IMR-90 (cell line): ENCODE measurements around the gene DLAT. TPM values are rescaled to one million over a fixed set of nuclear protein-coding genes. Genes with fewer than 3 reads are reported as not detected.
A peak's percentile ranks its signal among the peaks of the same experiment; 100 is the strongest.

ENCODE experiments used
- ATAC-seq: fragments of 200-7000 bp; cut with Tn5 transposase; 2 replicates; pipeline ENCODE4 v1.9.1; 2020; ENCODE audit warnings: low read depth, mild to moderate bottlenecking, moderate library complexity
- BruUV-seq: library from RNA; stranded (reverse); fragments of 400-500 nt; replicated peaks from 2 replicates; lab custom pipeline; 2021; lab: Mats Ljungman, UMichigan
- CTCF ChIA-PET: fragments of 300-600 bp; formaldehyde crosslinking; extraction: SDS; loops from one replicate; lab custom pipeline; 2021; ENCODE audit warnings: antibody characterized with exemption; lab: Yijun Ruan, JAX
- POLR2A ChIA-PET: fragments of 300-600 bp; sonication (Branson Sonifier 250); formaldehyde crosslinking; loops from one replicate; lab custom pipeline; 2022; ENCODE audit warnings: antibody characterized with exemption; ENCODE audit not compliant: unreplicated experiment; lab: Charles Lee
- DNase-seq: peaks from one replicate; pipeline ENCODE4 v3.0.0; 2013
- H2AFZ ChIP-seq: replicated peaks from 2 replicates; pipeline ENCODE3; 2013; ENCODE audit warnings: low read length, mild to moderate bottlenecking; ENCODE audit not compliant: poor library complexity
- H2AK5ac ChIP-seq: 2 replicates; pipeline ENCODE4 v1.6.1; 2013; ENCODE audit warnings: low read depth, low read length, inconsistent platforms
- H2AK9ac ChIP-seq: replicated peaks from 2 replicates; pipeline ENCODE3; 2013; ENCODE audit warnings: mild to moderate bottlenecking, low read depth, low read length, moderate library complexity; ENCODE audit not compliant: poor library complexity
- H2BK120ac ChIP-seq: 2 replicates; pipeline ENCODE4 v1.6.1; 2013; ENCODE audit warnings: low read depth, low read length, inconsistent platforms
- H2BK15ac ChIP-seq: 3 replicates; pipeline ENCODE4 v1.6.1; 2013; ENCODE audit warnings: low read depth, low read length, inconsistent platforms
- H2BK20ac ChIP-seq: 2 replicates; pipeline ENCODE4 v1.6.1; 2013; ENCODE audit warnings: low read depth, mild to moderate bottlenecking, inconsistent platforms, low read length, moderate library complexity
- H2BK5ac ChIP-seq: 2 replicates; pipeline ENCODE4 v1.6.1; 2013; ENCODE audit warnings: mild to moderate bottlenecking, low read depth, low read length, inconsistent platforms; ENCODE audit not compliant: poor library complexity, severe bottlenecking
- H3K14ac ChIP-seq: replicated peaks from 2 replicates; pipeline ENCODE4 v1.6.1; 2013; ENCODE audit warnings: low read depth, low read length, inconsistent platforms
- H3K18ac ChIP-seq: 2 replicates; pipeline ENCODE4 v1.6.1; 2013; ENCODE audit warnings: low read depth, low read length, control low read depth
- H3K23ac ChIP-seq: 2 replicates; pipeline ENCODE4 v1.6.1; 2013; ENCODE audit warnings: low read depth, low read length, inconsistent platforms
- H3K27ac ChIP-seq: 2 replicates; pipeline ENCODE4 v1.5.1; 2013; ENCODE audit warnings: mild to moderate bottlenecking, control low read depth, low read length; ENCODE audit not compliant: insufficient read depth
- H3K27me3 ChIP-seq: 2 replicates; pipeline ENCODE4 v1.6.1; 2013; ENCODE audit warnings: low read length; ENCODE audit not compliant: control insufficient read depth, insufficient read depth
- H3K36me3 ChIP-seq: 2 replicates; pipeline ENCODE4 v1.6.1; 2013; ENCODE audit warnings: low read length, mixed read lengths; ENCODE audit not compliant: control insufficient read depth, insufficient read depth
- H3K4ac ChIP-seq: 2 replicates; pipeline ENCODE4 v1.6.1; 2013; ENCODE audit warnings: low read depth, low read length, inconsistent platforms
- H3K4me1 ChIP-seq: 2 replicates; pipeline ENCODE4 v1.6.1; 2013; ENCODE audit warnings: low read length, mixed read lengths; ENCODE audit not compliant: control insufficient read depth, insufficient read depth
- H3K4me2 ChIP-seq: 2 replicates; pipeline ENCODE4 v1.6.1; 2013; ENCODE audit warnings: low read depth, mild to moderate bottlenecking, control low read depth, low read length, moderate library complexity
- H3K4me3 ChIP-seq: 2 replicates; pipeline ENCODE4 v1.5.1; 2013; ENCODE audit warnings: low read depth, mild to moderate bottlenecking, control low read depth, low read length, moderate library complexity; ENCODE audit not compliant: insufficient read depth
- H3K56ac ChIP-seq: 2 replicates; pipeline ENCODE4 v1.6.1; 2013; ENCODE audit warnings: low read length, inconsistent platforms; ENCODE audit not compliant: insufficient read depth; ENCODE audit errors: extremely low read depth
- H3K79me1 ChIP-seq, 2 experiments: 2 replicates each; pipeline ENCODE4 v1.6.1; 2013; ENCODE audit warnings: low read length in 2 of 2, inconsistent platforms in 1 of 2, low read depth in 1 of 2
- H3K9ac ChIP-seq: 2 replicates; pipeline ENCODE4 v1.6.1; 2013; ENCODE audit warnings: low read depth, low read length, control low read depth
- H3K9me1 ChIP-seq: 2 replicates; pipeline ENCODE4 v1.6.1; 2013; ENCODE audit warnings: low read length, inconsistent platforms; ENCODE audit not compliant: insufficient read depth
- H3K9me3 ChIP-seq: 2 replicates; pipeline ENCODE4 v1.6.1; 2013; ENCODE audit warnings: low read length; ENCODE audit not compliant: control insufficient read depth, insufficient read depth
- H4K20me1 ChIP-seq: 2 replicates; pipeline ENCODE4 v1.6.1; 2013; ENCODE audit warnings: low read length, inconsistent platforms; ENCODE audit not compliant: insufficient read depth
- H4K5ac ChIP-seq: 2 replicates; pipeline ENCODE4 v1.6.1; 2013; ENCODE audit warnings: mild to moderate bottlenecking, low read depth, low read length, control low read depth
- H4K8ac ChIP-seq, 2 experiments: 2 replicates each; pipeline ENCODE4 v1.6.1; 2013; ENCODE audit warnings: low read depth in 2 of 2, low read length in 2 of 2, control low read depth in 1 of 2, inconsistent platforms in 1 of 2
- H4K91ac ChIP-seq: 2 replicates; pipeline ENCODE4 v1.6.1; 2013; ENCODE audit warnings: low read depth, low read length, inconsistent platforms; ENCODE audit not compliant: insufficient read depth
- BHLHE40 ChIP-seq: fragments of 150-350 bp; IDR thresholded peaks from 2 replicates; pipeline ENCODE4 v1.6.1; 2016; ENCODE audit warnings: mild to moderate bottlenecking, low read depth, low read length
- MAZ ChIP-seq: IDR thresholded peaks from 2 replicates; pipeline ENCODE4 v1.6.1; 2012; ENCODE audit warnings: low read depth, mild to moderate bottlenecking, low read length, improper control_type of control experiment, moderate library complexity, borderline replicate concordance
- NFE2L2 ChIP-seq: fragments of 150-350 bp; IDR thresholded peaks from 2 replicates; pipeline ENCODE4 v1.6.1; 2016; ENCODE audit warnings: low read depth, mild to moderate bottlenecking, low read length
- RCOR1 ChIP-seq: IDR thresholded peaks from 2 replicates; pipeline ENCODE4 v1.6.1; 2012; ENCODE audit warnings: mild to moderate bottlenecking, low read length, improper control_type of control experiment; ENCODE audit not compliant: insufficient replicate concordance
- RFX5 ChIP-seq: IDR thresholded peaks from 2 replicates; pipeline ENCODE4 v1.8.0; 2012; ENCODE audit warnings: low read depth, mild to moderate bottlenecking, low read length, moderate library complexity
- WGBS, 2 experiments: methylation state at CpG; one replicate each; pipeline versions ENCODE4 v1.1.5 to v1.1.7; 2013; ENCODE audit warnings: missing lambda C conversion rate in 2 of 2; ENCODE audit not compliant: insufficient read length in 1 of 2; ENCODE audit errors: extremely low coverage in 2 of 2; 5-methylcytosine and 5-hydroxymethylcytosine counted together
- dilution Hi-C: fragments of 300-500 bp; cut with HindIII; formaldehyde crosslinking; loops from one replicate; pipeline ENCODE4 v1.14.3; 2018; ENCODE audit warnings: low sequenced_read_pairs; ENCODE audit not compliant: unreplicated experiment
- in situ Hi-C: fragments of 300-500 bp; cut with MboI; formaldehyde crosslinking; loops from 3 replicates; pipeline ENCODE4 v1.14.3; 2019; ENCODE audit warnings: low sequenced_read_pairs, inconsistent platforms, mixed read lengths
- intact Hi-C: fragments of 100-400 bp; cut with micrococcal nuclease; formaldehyde crosslinking; loops from 2 replicates; pipeline ENCODE4 v1.10.0; 2022
- polyA plus RNA-seq, 3 experiments: library from polyadenylated mRNA; depleted of rRNA; stranded (reverse); fragments of >200 nt; gene quantifications; 2 replicates each; pipeline ENCODE4 v1.2.3, GENCODE V29; 2012; ENCODE audit warnings: low replicate concordance in 1 of 3
- total RNA-seq: library from RNA; depleted of rRNA; stranded (reverse); fragments of >200 nt; gene quantifications from 2 replicates; pipeline ENCODE4 v1.2.3, GENCODE V29; 2012
- TF ChIP-seq, protein P1 (sequence below): conservative IDR thresholded peaks from 2 replicates; pipeline ENCODE4 v1.5.1; 2012; ENCODE audit warnings: mild to moderate bottlenecking, low read depth, low read length, improper control_type of control experiment
- TF ChIP-seq, protein P2 (sequence below): fragments of 150-350 bp; IDR thresholded peaks from 2 replicates; pipeline ENCODE4 v1.6.1; 2017; ENCODE audit warnings: mild to moderate bottlenecking, antibody characterized with exemption, low read length, low read depth

DLAT gene
- total and polyA plus RNA-seq, 2 of the 4 experiments (the other 2 are of a cell fraction), result 15.5 to 27.2 TPM

DNA sequence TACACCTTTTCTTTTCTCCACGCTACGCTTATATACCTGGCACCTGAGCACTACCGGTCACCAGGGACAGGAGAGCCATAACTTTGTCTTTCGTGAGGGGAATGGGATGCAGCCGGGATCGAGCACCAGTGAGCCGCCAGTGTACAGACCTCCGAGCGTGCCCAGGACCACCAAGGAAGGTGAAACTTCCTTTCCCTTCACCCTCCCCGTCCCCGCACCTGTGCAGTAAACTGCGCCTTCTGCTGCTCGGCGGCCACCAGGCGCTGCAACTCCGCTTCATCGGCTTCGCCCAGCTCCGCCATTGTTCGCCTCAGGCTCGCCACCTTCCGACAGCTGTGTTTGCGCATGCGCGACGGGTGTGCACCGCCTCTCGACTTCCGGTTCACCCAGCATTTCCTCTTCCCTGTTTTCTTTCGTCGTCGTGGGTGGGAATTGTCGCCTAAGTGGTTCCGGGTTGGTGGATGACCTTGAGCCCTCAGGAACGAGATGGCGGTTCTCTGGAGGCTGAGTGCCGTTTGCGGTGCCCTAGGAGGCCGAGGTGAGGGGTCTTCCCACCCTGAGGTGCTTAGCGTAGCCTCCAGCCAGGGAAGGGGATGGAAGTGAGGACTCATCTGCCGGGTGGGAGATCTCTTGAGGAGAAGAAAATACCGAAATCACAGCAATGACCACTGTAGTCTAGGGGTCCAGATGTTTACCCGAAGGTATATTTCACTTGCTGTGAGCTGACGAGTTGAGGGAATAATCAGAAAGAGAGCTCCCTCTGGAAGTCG, 61.4 kb downstream of the DLAT start, which contains the start of the genes SDHD and TIMM8B (continued):
- TF ChIP-seq, protein P1, sequence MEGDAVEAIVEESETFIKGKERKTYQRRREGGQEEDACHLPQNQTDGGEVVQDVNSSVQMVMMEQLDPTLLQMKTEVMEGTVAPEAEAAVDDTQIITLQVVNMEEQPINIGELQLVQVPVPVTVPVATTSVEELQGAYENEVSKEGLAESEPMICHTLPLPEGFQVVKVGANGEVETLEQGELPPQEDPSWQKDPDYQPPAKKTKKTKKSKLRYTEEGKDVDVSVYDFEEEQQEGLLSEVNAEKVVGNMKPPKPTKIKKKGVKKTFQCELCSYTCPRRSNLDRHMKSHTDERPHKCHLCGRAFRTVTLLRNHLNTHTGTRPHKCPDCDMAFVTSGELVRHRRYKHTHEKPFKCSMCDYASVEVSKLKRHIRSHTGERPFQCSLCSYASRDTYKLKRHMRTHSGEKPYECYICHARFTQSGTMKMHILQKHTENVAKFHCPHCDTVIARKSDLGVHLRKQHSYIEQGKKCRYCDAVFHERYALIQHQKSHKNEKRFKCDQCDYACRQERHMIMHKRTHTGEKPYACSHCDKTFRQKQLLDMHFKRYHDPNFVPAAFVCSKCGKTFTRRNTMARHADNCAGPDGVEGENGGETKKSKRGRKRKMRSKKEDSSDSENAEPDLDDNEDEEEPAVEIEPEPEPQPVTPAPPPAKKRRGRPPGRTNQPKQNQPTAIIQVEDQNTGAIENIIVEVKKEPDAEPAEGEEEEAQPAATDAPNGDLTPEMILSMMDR, result peak; percentile 44

DNA sequence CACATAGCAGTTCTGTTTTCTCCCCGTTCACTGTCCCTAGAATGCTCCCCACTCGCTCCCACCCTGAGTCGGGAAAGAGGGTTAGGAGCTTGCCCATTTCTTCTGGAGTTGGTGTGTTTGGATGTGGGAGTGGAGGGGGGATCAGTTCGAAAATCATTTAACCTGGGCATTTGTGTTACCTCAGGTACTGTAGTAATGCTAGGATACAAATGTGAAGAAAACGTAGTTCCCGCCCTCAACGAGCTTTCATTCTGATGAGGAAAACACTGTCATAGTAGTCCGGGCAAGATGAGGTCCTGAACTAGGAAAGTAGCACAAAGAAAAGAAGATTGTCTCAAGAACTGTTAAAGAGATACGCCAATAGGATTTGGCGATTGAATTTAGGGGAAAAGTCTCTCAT, 62.0 kb downstream of the DLAT start:
- peak overlapping the region; percentile 88 for H3K4me2 ChIP-seq
- POLR2A ChIA-PET, result interaction anchor here (0.6 kb wide), 1 partner anchor 203 kb away, joined by 5 read pairs; no protein-coding TSS in a partner anchor
- dilution Hi-C loops (no loop called here), in situ Hi-C loops (no loop called here), intact Hi-C loops (no loop called here)
- H2BK15ac ChIP-seq, result no peak overlapping the region
- peak overlapping the region; percentile 77; the same call in 1 of the 2 replicates for H3K23ac ChIP-seq
- 20% methylated on average over 3 of the region's 10 CpGs; no CpG with 5 or more reads in 1 of the 2 experiments for WGBS, 2 experiments
- ATAC-seq (peak; percentile 9), DNase-seq (no peak)
- H3K14ac ChIP-seq, result peak overlapping the region; percentile 95
- CTCF ChIA-PET, result interaction anchor here (1.0 kb wide), 1 partner anchor 26 kb away, joined by 3 read pairs; no protein-coding TSS in a partner anchor
- peak overlapping the region; percentile 88 for H2AK9ac ChIP-seq
- 0 out of 2 replicates have a peak overlapping the region, but pooled peaks have one; percentile 85 for H4K91ac ChIP-seq
- 0 out of 2 replicates have a peak, but pooled peaks cover 6% of the 10 kb centered on the region for H4K20me1 ChIP-seq
- no peaks in the 10 kb centered on the region for H3K9me3 ChIP-seq
- H3K9ac ChIP-seq, result peak overlapping the region; percentile 96
- H3K4me1 ChIP-seq, result peaks cover 2% of the 10 kb centered on the region; the same call in 1 of the 2 replicates
- peak overlapping the region; percentile 78 to 97; a peak in 3 of 4 replicates for H4K8ac ChIP-seq
- no peak overlapping the region; the same call in none of the 2 replicates for H2AK5ac ChIP-seq
- no peak overlapping the region for H2BK20ac ChIP-seq
- peak overlapping the region; percentile 76 for H4K5ac ChIP-seq
- no peaks in the 10 kb centered on the region for H3K27me3 ChIP-seq
- H2BK120ac ChIP-seq, result no peak overlapping the region
- H3K36me3 ChIP-seq, result peaks cover 29% of the 10 kb centered on the region
- peak overlapping the region; percentile 94 for H2AFZ ChIP-seq
- H3K4ac ChIP-seq, result peak overlapping the region; percentile 87
- peak overlapping the region; percentile 82 for H2BK5ac ChIP-seq
- peaks cover 41 to 61% of the 10 kb centered on the region in 2 experiments for H3K79me1 ChIP-seq
- no peak overlapping the region for H3K18ac ChIP-seq
- peak overlapping the region; percentile 92 for H3K56ac ChIP-seq
- H3K9me1 ChIP-seq, result peaks cover 5% of the 10 kb centered on the region
- H3K27ac ChIP-seq, result peak overlapping the region; percentile 84
- BruUV-seq, result no TSS peak
- peak overlapping the region; percentile 78 for H3K4me3 ChIP-seq
- TF ChIP-seq RCOR1 (no peak), RFX5 (no peak), NFE2L2 (no peak), BHLHE40 (no peak), MAZ (no peak)
- TF ChIP-seq, protein P2, sequence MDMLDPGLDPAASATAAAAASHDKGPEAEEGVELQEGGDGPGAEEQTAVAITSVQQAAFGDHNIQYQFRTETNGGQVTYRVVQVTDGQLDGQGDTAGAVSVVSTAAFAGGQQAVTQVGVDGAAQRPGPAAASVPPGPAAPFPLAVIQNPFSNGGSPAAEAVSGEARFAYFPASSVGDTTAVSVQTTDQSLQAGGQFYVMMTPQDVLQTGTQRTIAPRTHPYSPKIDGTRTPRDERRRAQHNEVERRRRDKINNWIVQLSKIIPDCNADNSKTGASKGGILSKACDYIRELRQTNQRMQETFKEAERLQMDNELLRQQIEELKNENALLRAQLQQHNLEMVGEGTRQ, result no peak
- TF ChIP-seq, protein P1, result no peak
